HUES6 (cell line): ENCODE data around the gene BICRAL.
"Not testable (repeated sequence)": the region's sequence is repeated elsewhere in the genome, so short reads cannot be mapped to it uniquely, and the experiment has no call there.

ENCODE experiments used
- H3K27ac ChIP-seq: 2 replicates; pipeline ENCODE4 v1.7.0; 2013; ENCODE audit warnings: low read depth, mild to moderate bottlenecking, low read length, inconsistent platforms
- H3K27me3 ChIP-seq: 2 replicates; pipeline ENCODE4 v1.6.1; 2013; ENCODE audit warnings: low read length; ENCODE audit not compliant: control insufficient read depth, insufficient read depth
- H3K36me3 ChIP-seq: 2 replicates; pipeline ENCODE4 v1.6.1; 2013; ENCODE audit warnings: low read length; ENCODE audit not compliant: control insufficient read depth, insufficient read depth
- H3K4me1 ChIP-seq: 2 replicates; pipeline ENCODE4 v1.6.1; 2013; ENCODE audit warnings: low read length; ENCODE audit not compliant: control insufficient read depth, insufficient read depth
- H3K4me3 ChIP-seq: 2 replicates; pipeline ENCODE4 v1.5.1; 2013; ENCODE audit warnings: low read depth, low read length
- H3K9ac ChIP-seq: one replicate; pipeline ENCODE4 v1.6.1; 2013; ENCODE audit warnings: mild to moderate bottlenecking, low read length
- H3K9me3 ChIP-seq: 2 replicates; pipeline ENCODE4 v1.6.1; 2013; ENCODE audit warnings: low read depth, low read length; ENCODE audit not compliant: control insufficient read depth, insufficient read depth

BICRAL gene

GRCh38 chr6:42860036-42860435, 78.2 kb downstream of the BICRAL start:
- H3K36me3 ChIP-seq = peaks cover 48% of the 10 kb centered on the region
- H3K27ac ChIP-seq = no peak overlapping the region
- no peak overlapping the region for H3K9ac ChIP-seq
- H3K27me3 ChIP-seq = no peaks in the 10 kb centered on the region
- no peak overlapping the region for H3K4me3 ChIP-seq
- H3K9me3 ChIP-seq = no peaks in the 10 kb centered on the region
- H3K4me1 ChIP-seq = no peaks in the 10 kb centered on the region

- Histone ChIP-seq H3K27me3 (no peaks in the 10 kb centered on the region), H3K4me3 (no peak overlapping the region), H3K4me1 (no peaks in the 10 kb centered on the region), H3K9ac (no peak overlapping the region), H3K9me3 (no peaks in the 10 kb centered on the region), H3K36me3 (peaks cover 46% of the 10 kb centered on the region), H3K27ac (no peak overlapping the region)
Measured at GRCh38 chr6:42860481-42860880, 78.6 kb downstream of the BICRAL start.

GRCh38 chr6:42864602-42865001, 82.8 kb downstream of the BICRAL start:
- no peak overlapping the region for H3K27ac ChIP-seq
- H3K9ac ChIP-seq = no peak overlapping the region
- no peaks in the 10 kb centered on the region for H3K9me3 ChIP-seq
- H3K27me3 ChIP-seq = no peaks in the 10 kb centered on the region
- H3K4me1 ChIP-seq = no peaks in the 10 kb centered on the region
- H3K4me3 ChIP-seq = no peak overlapping the region
- peaks cover 33% of the 10 kb centered on the region for H3K36me3 ChIP-seq

DNA sequence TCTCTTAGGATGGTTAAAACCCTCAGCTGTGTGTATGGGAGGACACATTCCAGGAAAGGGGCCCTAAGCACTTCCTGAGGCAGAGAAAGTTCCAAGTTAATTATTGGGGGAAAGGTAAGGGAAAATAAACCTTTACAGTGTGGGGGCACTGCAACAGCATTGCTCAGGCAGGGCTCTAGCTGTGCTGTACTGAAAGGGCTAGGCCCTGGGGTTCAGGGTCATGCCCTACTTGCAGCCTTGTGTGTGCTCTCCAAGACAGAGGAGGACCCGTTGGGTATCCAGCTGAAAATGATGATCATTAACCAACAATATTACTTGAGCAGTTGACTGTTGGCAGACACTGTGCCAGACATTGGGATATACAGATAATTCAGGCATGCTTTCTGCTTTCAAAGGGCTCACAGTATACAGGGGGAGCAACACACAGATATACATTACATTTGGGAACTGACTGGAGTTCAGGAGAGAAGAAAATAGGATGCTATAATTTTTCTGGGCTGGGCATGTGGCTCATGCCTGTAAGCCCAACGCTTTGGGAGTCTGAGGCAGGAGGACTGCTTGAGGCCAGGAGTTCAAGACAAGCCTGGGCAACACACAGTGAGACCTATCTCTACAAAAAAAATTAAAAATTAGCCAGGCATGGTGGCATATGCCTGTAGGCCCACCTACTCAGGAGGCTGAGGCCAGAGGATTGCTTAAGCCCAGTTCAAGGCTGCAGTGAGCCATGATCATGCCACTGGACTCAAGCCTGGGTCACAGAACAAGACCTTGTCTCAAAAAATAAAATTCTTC, 88.5 kb downstream of the BICRAL start:
- Histone ChIP-seq H3K27me3 (no peaks in the 10 kb centered on the region), H3K27ac (no peak overlapping the region), H3K4me1 (no peaks in the 10 kb centered on the region), H3K9me3 (no peaks in the 10 kb centered on the region), H3K9ac (no peak overlapping the region), H3K4me3 (no peak overlapping the region), H3K36me3 (peaks cover 8% of the 10 kb centered on the region)

DNA sequence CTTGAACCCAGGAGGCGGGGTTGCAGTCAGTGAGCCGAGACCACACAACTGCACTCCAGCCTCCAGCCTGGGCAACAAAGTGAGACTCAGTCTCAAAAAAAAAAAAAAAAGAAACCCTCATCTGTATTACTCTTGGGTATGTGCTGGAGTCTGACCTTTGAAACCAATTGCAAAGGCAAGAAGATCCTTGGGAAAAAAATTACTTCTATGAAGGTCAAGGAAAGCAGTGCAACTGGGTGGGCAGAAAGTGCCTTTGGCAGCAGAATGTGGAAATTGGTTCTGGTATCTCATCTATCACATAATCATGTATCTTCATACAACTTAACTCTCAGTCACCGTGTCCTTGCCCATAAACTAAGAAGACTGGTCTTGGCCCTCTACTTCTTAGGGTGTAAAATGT, 89.9 kb downstream of the BICRAL start:
- Histone ChIP-seq H3K27ac (no peak overlapping the region), H3K4me1 (no peaks in the 10 kb centered on the region), H3K9me3 (no peaks in the 10 kb centered on the region), H3K4me3 (no peak overlapping the region), H3K27me3 (no peaks in the 10 kb centered on the region), H3K9ac (no peak overlapping the region), H3K36me3 (peaks cover 5% of the 10 kb centered on the region; the same call in 1 of the 2 replicates)

DNA sequence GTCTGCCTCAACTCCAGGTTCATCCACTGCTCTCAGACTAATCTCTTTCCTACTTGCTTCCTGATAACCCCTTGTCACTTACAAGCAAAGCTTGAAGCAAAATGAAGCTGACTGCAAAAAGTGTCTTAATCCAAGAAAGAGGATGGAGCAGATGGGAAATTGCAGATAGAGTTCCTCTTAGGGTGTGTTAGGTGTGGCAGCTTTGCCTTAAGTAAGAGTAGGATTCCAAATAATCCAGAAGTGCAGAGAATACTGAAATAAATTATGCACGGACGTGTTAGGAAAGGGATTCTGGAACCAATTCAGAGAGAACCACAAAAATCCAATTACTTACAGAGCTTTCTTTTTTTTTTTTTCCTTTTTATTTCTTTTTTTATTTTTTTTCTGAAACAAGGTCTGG, 91.5 kb downstream of the BICRAL start:
- Histone ChIP-seq H3K27me3 (no peaks in the 10 kb centered on the region), H3K27ac (no peak overlapping the region), H3K4me1 (no peaks in the 10 kb centered on the region), H3K4me3 (no peak overlapping the region), H3K36me3 (no peaks in the 10 kb centered on the region), H3K9ac (no peak overlapping the region), H3K9me3 (no peaks in the 10 kb centered on the region)

- H3K4me3 ChIP-seq = no peak overlapping the region
- no peak overlapping the region for H3K9ac ChIP-seq
- H3K9me3 ChIP-seq = no peaks in the 10 kb centered on the region
- no peaks in the 10 kb centered on the region for H3K4me1 ChIP-seq
- H3K27ac ChIP-seq = no peak overlapping the region
- H3K36me3 ChIP-seq = peaks cover 9% of the 10 kb centered on the region
- H3K27me3 ChIP-seq = no peaks in the 10 kb centered on the region
Measured at GRCh38 chr6:42877695-42878094, 95.8 kb downstream of the BICRAL start.

DNA sequence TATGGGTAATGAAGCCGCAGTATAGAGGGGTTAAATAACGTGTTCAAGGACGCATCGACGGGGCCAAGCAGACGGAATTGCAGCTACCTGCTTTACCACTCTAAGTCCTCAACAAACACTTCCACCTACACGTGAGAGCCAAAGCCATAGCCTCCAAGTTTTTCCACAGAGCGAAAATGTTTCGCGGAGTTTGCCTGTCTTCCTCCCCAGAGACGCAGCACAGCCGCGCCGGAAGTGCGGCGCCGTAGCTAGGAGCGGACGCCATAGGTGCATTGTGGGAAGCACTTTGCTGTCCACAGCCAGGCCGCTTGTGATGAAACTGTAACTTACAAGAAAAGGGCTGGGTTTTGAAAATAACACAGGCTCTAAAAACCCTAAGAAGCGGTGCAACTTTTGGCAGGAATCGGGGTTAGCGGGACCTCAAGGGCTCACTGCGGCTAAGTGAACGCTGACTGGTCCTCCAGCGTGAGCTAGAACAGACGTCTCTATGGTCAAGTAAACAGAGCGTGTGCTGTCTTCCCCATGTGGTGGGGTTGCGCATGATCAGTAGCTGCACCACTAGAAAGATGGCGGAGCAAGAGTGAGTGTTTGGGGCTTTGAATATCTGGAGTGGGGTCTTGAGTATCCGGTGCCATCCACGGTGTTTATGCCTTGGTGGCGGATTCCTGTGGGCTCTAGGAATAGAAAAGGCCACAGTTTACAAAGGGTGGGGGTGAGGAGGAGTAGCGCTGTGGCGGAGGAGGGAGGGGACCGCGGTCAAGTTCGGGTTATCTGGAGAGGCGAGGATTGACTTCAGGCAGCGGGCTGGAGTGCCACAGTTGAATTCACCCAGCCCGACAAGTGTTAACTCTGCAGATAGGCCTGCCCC, 97.8 kb downstream of the BICRAL start, which contains the start of gene RPL7L1:
Gene RPL7L1, plus strand, starts transcription at position 245 of the 868 bp plus-strand sequence. Its CDS starts 295 bp downstream, at position 540.
- peak within 1 kb of the TSS; percentile 71 for H3K4me3 ChIP-seq
- H3K4me1 ChIP-seq = no peaks in the 10 kb centered on the region
- H3K9ac ChIP-seq = peak within 1 kb of the TSS; percentile 83
- peaks cover 28% of the 10 kb centered on the region for H3K36me3 ChIP-seq
- peak within 1 kb of the TSS; percentile 86 for H3K27ac ChIP-seq
- no peaks in the 10 kb centered on the region for H3K27me3 ChIP-seq
- no peaks in the 10 kb centered on the region for H3K9me3 ChIP-seq

- not testable (repeated sequence) for H3K27me3 ChIP-seq, H3K4me1 ChIP-seq, H3K9me3 ChIP-seq
- peak overlapping the region; percentile 71 for H3K4me3 ChIP-seq
- peak overlapping the region; percentile 83 for H3K9ac ChIP-seq
- peak overlapping the region; percentile 86 for H3K27ac ChIP-seq
- H3K36me3 ChIP-seq = peaks cover 35% of the 10 kb centered on the region
Measured at GRCh38 chr6:42880240-42880817, 98.5 kb downstream of the BICRAL start.

- not testable (repeated sequence) for H3K9me3 ChIP-seq, H3K27ac ChIP-seq, H3K4me1 ChIP-seq, H3K27me3 ChIP-seq
- peaks cover 41% of the 10 kb centered on the region for H3K36me3 ChIP-seq
- H3K9ac ChIP-seq = peak overlapping the region; percentile 83
- peak overlapping the region; percentile 71 for H3K4me3 ChIP-seq
Measured at GRCh38 chr6:42880871-42881270, 99.0 kb downstream of the BICRAL start.

DNA sequence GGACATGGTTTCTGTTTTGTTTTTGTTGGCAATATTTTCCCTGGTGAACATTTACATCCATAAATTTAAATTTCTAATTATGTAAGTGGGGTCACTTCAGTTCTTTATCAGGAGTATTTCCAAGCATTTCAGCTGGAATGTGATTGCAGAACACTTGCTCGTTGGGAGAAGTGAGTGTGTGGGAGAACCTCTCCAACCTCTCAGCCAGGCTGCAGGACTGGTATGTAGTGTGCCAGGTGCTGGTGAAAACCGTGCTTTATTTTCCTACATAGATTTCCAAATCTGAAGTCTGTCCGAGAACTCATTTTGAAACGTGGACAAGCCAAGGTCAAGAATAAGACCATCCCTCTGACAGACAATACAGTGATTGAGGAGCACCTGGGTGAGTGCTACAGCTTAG, 103.8 kb downstream of the BICRAL start:
- Histone ChIP-seq H3K4me1 (no peaks in the 10 kb centered on the region), H3K9me3 (no peaks in the 10 kb centered on the region), H3K9ac (no peak overlapping the region), H3K36me3 (peaks cover 56% of the 10 kb centered on the region), H3K4me3 (no peak overlapping the region), H3K27ac (no peak overlapping the region), H3K27me3 (no peaks in the 10 kb centered on the region)
